ENCODE data around the gene MYO15B.

GRCh38 chr17:75570772-75571171, 16.8 kb upstream of the MYO15B start:
- no peak for TF ChIP-seq POLR2A (IDR thresholded peaks at IDR 0.05)
- TF ChIP-seq CTCF (IDR thresholded peaks at IDR 0.05 in 4 of 5, conservative IDR thresholded peaks at IDR 0.05 in 1 of 5): no peak
